ENCODE data around the gene VIPR2.

- TF ChIP-seq POLR2A (IDR thresholded peaks at IDR 0.05) = no peak
- TF ChIP-seq, protein P1, sequence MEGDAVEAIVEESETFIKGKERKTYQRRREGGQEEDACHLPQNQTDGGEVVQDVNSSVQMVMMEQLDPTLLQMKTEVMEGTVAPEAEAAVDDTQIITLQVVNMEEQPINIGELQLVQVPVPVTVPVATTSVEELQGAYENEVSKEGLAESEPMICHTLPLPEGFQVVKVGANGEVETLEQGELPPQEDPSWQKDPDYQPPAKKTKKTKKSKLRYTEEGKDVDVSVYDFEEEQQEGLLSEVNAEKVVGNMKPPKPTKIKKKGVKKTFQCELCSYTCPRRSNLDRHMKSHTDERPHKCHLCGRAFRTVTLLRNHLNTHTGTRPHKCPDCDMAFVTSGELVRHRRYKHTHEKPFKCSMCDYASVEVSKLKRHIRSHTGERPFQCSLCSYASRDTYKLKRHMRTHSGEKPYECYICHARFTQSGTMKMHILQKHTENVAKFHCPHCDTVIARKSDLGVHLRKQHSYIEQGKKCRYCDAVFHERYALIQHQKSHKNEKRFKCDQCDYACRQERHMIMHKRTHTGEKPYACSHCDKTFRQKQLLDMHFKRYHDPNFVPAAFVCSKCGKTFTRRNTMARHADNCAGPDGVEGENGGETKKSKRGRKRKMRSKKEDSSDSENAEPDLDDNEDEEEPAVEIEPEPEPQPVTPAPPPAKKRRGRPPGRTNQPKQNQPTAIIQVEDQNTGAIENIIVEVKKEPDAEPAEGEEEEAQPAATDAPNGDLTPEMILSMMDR (IDR thresholded peaks at IDR 0.05 in 8 of 11, conservative IDR thresholded peaks at IDR 0.05 in 3 of 11) = peak in 2 of 11 experiments; percentile 8 to 39
These were observed 9.6 kb upstream of the VIPR2 start for GRCh38 chr7:159154243-159154642.
